A673 (cell line): ENCODE data around the gene KRT71. TPM values are rescaled to one million over a fixed set of nuclear protein-coding genes. Genes with fewer than 3 reads are reported as not detected.

Experiments used
- BruUV-seq: library from RNA; stranded (reverse); fragments of 400-500 nt; replicated peaks from 2 replicates; lab custom pipeline; 2021; lab: Mats Ljungman, UMichigan
- CTCF ChIA-PET: fragments of 300-600 bp; sonication (Branson Sonifier 250); formaldehyde crosslinking; loops from one replicate; lab custom pipeline; 2022; ENCODE audit warnings: antibody characterized with exemption; lab: Charles Lee
- POLR2A ChIA-PET: fragments of 300-600 bp; sonication (Branson Sonifier 250); formaldehyde crosslinking; loops from one replicate; lab custom pipeline; 2022; ENCODE audit warnings: antibody characterized with exemption; ENCODE audit not compliant: low non-redundant PET; lab: Charles Lee
- DNase-seq: peaks from one replicate; pipeline ENCODE4 v3.0.0-alpha.2; 2015; ENCODE audit warnings: low spot score
- H3K27ac ChIP-seq: fragments of 200-600 bp; sonication (generic); 2 replicates; pipeline ENCODE4 v1.5.1; 2016; ENCODE audit warnings: mixed run types, low read depth, mild to moderate bottlenecking, mixed read lengths, antibody characterized with exemption, low read length; ENCODE audit not compliant: poor library complexity, severe bottlenecking
- H3K27me3 ChIP-seq: fragments of 200-600 bp; sonication (generic); replicated peaks from 2 replicates; pipeline ENCODE4 v1.6.1; 2017; ENCODE audit warnings: mixed run types, low read depth, mild to moderate bottlenecking, mixed read lengths, antibody characterized with exemption, low read length; ENCODE audit not compliant: insufficient read depth, poor library complexity
- H3K36me3 ChIP-seq: fragments of 200-600 bp; sonication (generic); 2 replicates; pipeline ENCODE4 v1.6.1; 2016; ENCODE audit warnings: mixed run types, mild to moderate bottlenecking, mixed read lengths, antibody characterized with exemption, low read length; ENCODE audit not compliant: insufficient read depth, poor library complexity, severe bottlenecking
- H3K4me1 ChIP-seq: fragments of 200-600 bp; sonication (generic); 2 replicates; pipeline ENCODE4 v1.6.1; 2017; ENCODE audit warnings: mixed run types, mild to moderate bottlenecking, mixed read lengths, antibody characterized with exemption, low read length; ENCODE audit not compliant: insufficient read depth, poor library complexity, severe bottlenecking
- H3K4me3 ChIP-seq: fragments of 200-600 bp; sonication (generic); 2 replicates; pipeline ENCODE4 v1.5.1; 2016; ENCODE audit warnings: low read depth, mixed run types, mild to moderate bottlenecking, mixed read lengths, low read length; ENCODE audit not compliant: poor library complexity, severe bottlenecking
- H3K9me3 ChIP-seq: fragments of 200-600 bp; sonication (generic); 2 replicates; pipeline ENCODE4 v1.6.1; 2016; ENCODE audit warnings: mixed run types, low read depth, mild to moderate bottlenecking, mixed read lengths, antibody characterized with exemption, low read length; ENCODE audit not compliant: poor library complexity, severe bottlenecking
- EZH2 ChIP-seq: fragments of 200-600 bp; sonication (generic); IDR thresholded peaks from 2 replicates; pipeline ENCODE4 v1.6.1; 2017; ENCODE audit warnings: borderline replicate concordance, low read depth, mild to moderate bottlenecking, mixed read lengths, antibody characterized with exemption, low read length; ENCODE audit not compliant: poor library complexity, severe bottlenecking
- intact Hi-C: fragments of 100-400 bp; cut with micrococcal nuclease; formaldehyde crosslinking; loops from one replicate; pipeline ENCODE4 v1.10.0; 2022; ENCODE audit not compliant: unreplicated experiment
- total RNA-seq: library from RNA; stranded (reverse); gene quantifications from 2 replicates; pipeline ENCODE4 v1.2.3, GENCODE V29; 2021
- TF ChIP-seq, protein P1 (sequence below): fragments of 300-800, 200-600 bp; sonication (generic); conservative IDR thresholded peaks from 2 replicates; pipeline ENCODE4 v1.5.1; 2017; ENCODE audit warnings: low read depth, mild to moderate bottlenecking, antibody characterized with exemption, low read length, moderate library complexity, mixed read lengths

KRT71 gene
- total RNA-seq, 1 experiment from 2014 or later, result not detected

DNA sequence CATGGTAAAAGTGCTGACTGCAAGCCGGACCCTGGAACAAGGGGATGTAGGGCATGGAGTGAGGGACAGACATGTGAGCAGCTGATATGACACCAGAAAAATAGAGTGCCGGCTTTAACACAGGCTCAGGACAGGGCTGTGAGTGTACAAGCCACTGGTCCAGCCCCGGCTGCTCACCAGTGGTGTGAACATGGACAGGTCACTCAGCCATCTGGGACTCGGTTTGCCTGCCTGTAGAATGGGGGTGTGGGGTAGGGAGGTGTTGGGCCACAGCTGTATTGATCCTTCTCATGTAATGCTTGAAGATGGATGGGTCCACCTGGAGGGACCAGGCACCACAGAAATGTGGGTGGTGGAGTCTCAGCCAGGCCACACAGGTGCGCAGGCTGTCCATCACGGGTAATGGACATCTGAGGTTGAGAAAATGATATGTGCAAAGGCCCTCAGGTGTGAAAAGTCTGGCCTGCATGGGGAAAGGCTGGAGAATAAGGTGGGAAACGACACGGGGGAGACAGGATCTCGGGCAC lies 31.3 kb upstream of the KRT71 start:
- Histone ChIP-seq H3K27ac (no peak overlapping the region), H3K36me3 (no peaks in the 10 kb centered on the region), H3K4me1 (no peaks in the 10 kb centered on the region), H3K9me3 (no peaks in the 10 kb centered on the region), H3K27me3 (no peaks in the 10 kb centered on the region), H3K4me3 (no peak overlapping the region)
- no TSS peak for BruUV-seq
- TF ChIP-seq, protein P1, sequence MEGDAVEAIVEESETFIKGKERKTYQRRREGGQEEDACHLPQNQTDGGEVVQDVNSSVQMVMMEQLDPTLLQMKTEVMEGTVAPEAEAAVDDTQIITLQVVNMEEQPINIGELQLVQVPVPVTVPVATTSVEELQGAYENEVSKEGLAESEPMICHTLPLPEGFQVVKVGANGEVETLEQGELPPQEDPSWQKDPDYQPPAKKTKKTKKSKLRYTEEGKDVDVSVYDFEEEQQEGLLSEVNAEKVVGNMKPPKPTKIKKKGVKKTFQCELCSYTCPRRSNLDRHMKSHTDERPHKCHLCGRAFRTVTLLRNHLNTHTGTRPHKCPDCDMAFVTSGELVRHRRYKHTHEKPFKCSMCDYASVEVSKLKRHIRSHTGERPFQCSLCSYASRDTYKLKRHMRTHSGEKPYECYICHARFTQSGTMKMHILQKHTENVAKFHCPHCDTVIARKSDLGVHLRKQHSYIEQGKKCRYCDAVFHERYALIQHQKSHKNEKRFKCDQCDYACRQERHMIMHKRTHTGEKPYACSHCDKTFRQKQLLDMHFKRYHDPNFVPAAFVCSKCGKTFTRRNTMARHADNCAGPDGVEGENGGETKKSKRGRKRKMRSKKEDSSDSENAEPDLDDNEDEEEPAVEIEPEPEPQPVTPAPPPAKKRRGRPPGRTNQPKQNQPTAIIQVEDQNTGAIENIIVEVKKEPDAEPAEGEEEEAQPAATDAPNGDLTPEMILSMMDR, result no peak
- no peak for TF ChIP-seq EZH2
- intact Hi-C loops, result loop anchor here (5.0 to 10.0 kb wide), 2 partner anchors 398 to 429 kb away; no protein-coding TSS in a partner anchor
- DNase-seq, result no peak
- ChIA-PET CTCF (interaction anchor here (1.1 to 2.3 kb wide), 3 partner anchors 281 to 296 kb away, joined by 3 to 14 read pairs (median 7); no protein-coding TSS in a partner anchor), POLR2A (no interaction called here)

DNA sequence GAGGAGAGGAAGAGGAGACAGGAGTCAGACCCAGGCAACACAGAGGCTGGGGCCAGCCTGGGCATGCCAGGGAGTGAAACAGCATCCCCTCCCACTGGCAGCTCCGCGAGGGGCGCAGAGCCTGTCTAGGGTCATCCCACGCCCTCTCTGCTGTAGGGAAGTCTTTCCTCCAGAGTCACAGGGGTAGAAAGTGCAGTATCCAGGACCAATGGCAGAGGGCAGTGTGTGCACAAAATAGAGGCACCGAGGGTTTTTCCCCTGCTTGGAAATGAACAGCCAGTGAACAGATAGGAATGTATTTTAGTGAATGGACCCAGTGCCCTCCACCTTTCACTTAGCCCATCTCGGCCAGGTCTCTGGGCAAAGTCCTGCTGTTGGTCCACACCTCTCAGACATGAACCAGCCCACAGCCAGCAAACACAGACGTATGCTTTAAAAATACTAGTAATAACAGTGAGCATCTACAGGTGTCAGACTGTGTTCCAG lies 30.1 kb upstream of the KRT71 start:
- Histone ChIP-seq H3K4me1 (no peaks in the 10 kb centered on the region), H3K4me3 (no peak overlapping the region), H3K27ac (no peak overlapping the region), H3K27me3 (no peaks in the 10 kb centered on the region), H3K9me3 (no peaks in the 10 kb centered on the region), H3K36me3 (no peaks in the 10 kb centered on the region)
- intact Hi-C loops, result loop anchor here (1.0 to 10.0 kb wide), 4 partner anchors 282 to 428 kb away; no protein-coding TSS in a partner anchor
- POLR2A ChIA-PET, result no interaction called here
- peak; percentile 75 for DNase-seq
- TF ChIP-seq EZH2, result no peak
- TF ChIP-seq, protein P1, result peak; percentile 75
- BruUV-seq, result no TSS peak
- CTCF ChIA-PET, result interaction anchor here (1.5 to 2.3 kb wide), 3 partner anchors 283 to 297 kb away, joined by 5 to 14 read pairs (median 8); no protein-coding TSS in a partner anchor

DNA sequence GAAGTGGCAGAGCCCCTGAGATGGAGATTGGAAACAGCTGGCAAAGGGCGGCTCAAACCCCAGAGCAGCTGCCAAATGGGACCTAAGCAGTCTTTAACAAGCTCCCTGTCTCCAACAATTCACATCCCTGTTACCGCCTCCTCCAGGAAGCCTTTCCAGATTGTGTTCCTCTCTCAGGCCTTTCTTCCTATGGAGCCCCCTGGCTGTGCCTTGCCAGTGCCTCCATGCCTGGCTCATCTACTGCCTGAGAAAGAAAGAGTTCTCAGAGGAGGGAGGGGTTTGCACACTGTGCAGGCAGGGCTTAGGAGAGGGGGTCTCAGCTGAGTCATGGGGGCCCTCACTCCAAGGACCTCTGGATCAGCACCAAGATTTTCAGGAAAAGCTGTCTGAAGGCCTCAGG lies 29.5 kb upstream of the KRT71 start:
- no peak for DNase-seq
- ChIA-PET CTCF (interaction anchor here (1.5 to 2.3 kb wide), 3 partner anchors 283 to 297 kb away, joined by 5 to 14 read pairs (median 8); no protein-coding TSS in a partner anchor), POLR2A (no interaction called here)
- no peaks in the 10 kb centered on the region for H3K27me3 ChIP-seq
- H3K36me3 ChIP-seq, result no peaks in the 10 kb centered on the region
- H3K27ac ChIP-seq, result no peak overlapping the region
- H3K4me1 ChIP-seq, result no peaks in the 10 kb centered on the region
- no peak for TF ChIP-seq EZH2
- H3K9me3 ChIP-seq, result no peaks in the 10 kb centered on the region
- BruUV-seq, result no TSS peak
- H3K4me3 ChIP-seq, result no peak overlapping the region
- intact Hi-C loops, result loop anchor here (5.0 to 10.0 kb wide), 2 partner anchors 400 to 428 kb away; no protein-coding TSS in a partner anchor
